IPS-18c (cell line): ENCODE data around the gene TAF6.
A peak's percentile ranks its signal among the peaks of the same experiment; 100 is the strongest.

Experiments
- H3K4me3 ChIP-seq: 2 replicates; pipeline ENCODE4 v1.7.0; 2013; ENCODE audit warnings: low read depth, mild to moderate bottlenecking, low read length, moderate library complexity; ENCODE audit not compliant: insufficient read depth
- H3K9me3 ChIP-seq: one replicate; pipeline ENCODE4 v1.6.1; 2013; ENCODE audit warnings: mild to moderate bottlenecking, low read length, moderate library complexity; ENCODE audit not compliant: control insufficient read depth, insufficient read depth

The TAF6 gene

GRCh38 chr7:100128637-100128963 is 9.4 kb upstream of the TAF6 start:
- H3K4me3 ChIP-seq: no peak overlapping the region; the same call in 1 of the 2 replicates
- no peaks in the 10 kb centered on the region for H3K9me3 ChIP-seq

DNA sequence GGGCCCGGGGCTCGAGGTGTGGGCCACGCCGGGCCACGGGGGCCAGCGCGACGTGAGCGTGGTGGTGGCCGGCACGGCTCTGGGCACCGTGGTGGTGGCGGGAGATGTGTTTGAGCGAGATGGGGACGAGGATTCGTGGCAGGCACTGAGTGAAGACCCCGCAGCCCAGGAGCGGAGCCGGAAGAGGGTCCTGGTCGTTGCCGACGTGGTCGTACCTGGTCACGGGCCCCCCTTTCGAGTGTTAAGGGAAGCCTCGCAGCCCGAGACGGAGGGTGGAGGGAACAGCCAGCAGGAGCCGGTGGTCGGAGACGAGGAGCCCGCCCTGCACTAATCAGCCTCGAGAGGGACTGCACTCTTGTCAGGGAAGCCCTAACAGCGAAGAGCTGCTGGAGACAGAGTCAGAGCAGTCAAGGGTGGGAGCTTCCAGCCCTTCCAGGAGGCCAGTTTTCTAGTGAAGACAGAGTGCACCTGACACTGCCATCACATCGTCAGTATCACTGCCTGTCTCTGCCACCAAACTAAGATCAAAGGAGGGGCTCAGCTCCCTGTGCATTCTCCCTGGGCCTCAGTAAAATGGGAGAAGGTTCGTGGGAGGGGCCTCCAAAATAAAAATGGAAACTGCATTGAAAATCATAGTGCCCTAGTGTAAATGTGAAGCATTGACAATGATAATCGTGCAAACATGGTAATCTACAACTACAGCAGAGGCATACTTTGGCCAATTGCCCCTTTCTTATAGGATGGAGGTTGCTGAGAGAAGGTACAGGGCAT is 8.9 kb upstream of the TAF6 start:
- peak overlapping the region; percentile 90 for H3K4me3 ChIP-seq

GRCh38 chr7:100126931-100127865 is 8.0 kb upstream of the TAF6 start, which contains the start of gene MBLAC1:
MBLAC1 (plus strand) TSS chr7:100126967; CDS start chr7:100127396, 429 bp downstream.
- no peaks in the 10 kb centered on the region for H3K9me3 ChIP-seq
- H3K4me3 ChIP-seq: peak within 1 kb of the TSS; percentile 90

More for the DNA sequence above, 8.9 kb upstream of the TAF6 start:
- H3K9me3 ChIP-seq: no peaks in the 10 kb centered on the region

DNA sequence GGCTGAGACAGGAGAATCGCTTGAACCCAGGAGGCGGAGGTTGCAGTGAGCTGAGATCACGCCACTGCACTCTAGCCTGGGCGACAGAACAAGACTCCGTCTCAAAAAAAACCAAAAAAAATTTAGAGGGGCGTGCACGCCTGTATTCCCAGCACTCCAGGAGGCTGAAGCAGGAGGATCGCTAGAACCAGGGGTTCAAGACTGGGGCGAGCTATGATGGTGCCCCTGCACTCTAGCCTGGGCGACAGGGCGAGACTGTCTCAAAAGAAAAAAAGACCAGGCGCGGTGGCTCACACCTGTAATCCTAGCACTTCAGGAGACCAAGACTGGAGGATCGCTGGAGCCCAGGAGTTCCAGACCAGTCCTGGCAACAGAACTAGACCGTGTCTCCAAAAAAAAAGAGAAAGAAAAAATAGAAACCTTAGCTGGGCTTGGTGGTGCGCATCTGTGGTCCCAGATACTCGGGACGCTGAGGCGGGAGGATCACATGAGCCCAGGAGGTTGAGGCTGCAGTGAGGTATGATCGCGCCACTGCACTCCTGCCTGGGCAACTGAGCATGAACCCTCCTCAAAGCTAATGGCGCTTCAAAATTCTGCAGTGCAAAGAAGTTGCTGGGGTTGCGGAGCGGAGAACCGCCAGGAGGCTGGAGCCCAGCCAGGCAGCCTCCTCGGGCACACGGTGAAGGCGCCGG is 7.2 kb upstream of the TAF6 start:
- Histone ChIP-seq H3K9me3 (no peaks in the 10 kb centered on the region), H3K4me3 (peak overlapping the region; percentile 90)

DNA sequence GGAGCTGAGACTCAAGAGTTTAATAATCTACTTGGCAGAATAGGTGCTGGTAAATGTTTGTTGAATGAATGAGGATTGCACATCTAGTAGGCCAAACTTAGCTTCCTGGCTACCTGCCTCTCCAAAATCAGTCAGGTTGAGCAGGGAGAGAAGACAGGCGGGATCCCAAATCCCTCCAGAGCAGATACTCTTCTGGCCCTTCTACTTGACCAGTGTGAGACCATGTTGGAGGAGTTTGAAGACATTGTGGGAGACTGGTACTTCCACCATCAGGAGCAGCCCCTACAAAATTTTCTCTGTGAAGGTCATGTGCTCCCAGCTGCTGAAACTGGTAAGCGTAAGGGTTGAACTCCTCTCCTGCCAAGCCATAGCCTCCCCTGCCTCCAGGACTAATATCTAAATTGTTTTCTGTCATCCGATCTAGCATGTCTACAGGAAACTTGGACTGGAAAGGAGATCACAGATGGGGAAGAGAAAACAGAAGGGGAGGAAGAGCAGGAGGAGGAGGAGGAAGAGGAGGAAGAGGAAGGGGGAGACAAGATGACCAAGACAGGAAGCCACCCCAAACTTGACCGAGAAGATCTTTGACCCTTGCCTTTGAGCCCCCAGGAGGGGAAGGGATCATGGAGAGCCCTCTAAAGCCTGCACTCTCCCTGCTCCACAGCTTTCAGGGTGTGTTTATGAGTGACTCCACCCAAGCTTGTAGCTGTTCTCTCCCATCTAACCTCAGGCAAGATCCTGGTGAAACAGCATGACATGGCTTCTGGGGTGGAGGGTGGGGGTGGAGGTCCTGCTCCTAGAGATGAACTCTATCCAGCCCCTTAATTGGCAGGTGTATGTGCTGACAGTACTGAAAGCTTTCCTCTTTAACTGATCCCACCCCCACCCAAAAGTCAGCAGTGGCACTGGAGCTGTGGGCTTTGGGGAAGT is 5.4 kb upstream of the TAF6 start:
- Histone ChIP-seq H3K4me3 (no peak overlapping the region), H3K9me3 (no peaks in the 10 kb centered on the region)

DNA sequence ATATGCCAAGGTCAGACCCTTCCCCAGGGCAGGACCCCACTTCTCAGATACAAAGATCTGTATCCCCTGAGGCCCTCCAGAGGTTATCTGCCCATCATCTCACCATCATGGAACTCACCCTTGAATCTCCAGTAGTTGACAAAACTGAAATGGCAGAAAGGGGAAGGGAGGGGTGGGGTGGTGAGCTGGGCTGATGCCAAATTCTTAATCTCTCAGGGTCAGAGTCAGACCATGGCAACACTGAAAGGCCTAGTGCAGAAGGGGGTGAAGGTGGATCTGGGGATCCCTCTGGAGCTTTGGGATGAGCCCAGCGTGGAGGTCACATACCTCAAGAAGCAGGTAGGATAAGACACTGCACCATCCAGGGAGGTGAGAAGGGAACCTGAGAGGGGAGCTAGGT is 3.4 kb upstream of the TAF6 start:
- no peak overlapping the region for H3K4me3 ChIP-seq

GRCh38 chr7:100122067-100122466 is 2.9 kb upstream of the TAF6 start:
- Histone ChIP-seq H3K9me3 (no peaks in the 10 kb centered on the region), H3K4me3 (no peak overlapping the region)

More for the DNA sequence above, 3.4 kb upstream of the TAF6 start:
- no peaks in the 10 kb centered on the region for H3K9me3 ChIP-seq

DNA sequence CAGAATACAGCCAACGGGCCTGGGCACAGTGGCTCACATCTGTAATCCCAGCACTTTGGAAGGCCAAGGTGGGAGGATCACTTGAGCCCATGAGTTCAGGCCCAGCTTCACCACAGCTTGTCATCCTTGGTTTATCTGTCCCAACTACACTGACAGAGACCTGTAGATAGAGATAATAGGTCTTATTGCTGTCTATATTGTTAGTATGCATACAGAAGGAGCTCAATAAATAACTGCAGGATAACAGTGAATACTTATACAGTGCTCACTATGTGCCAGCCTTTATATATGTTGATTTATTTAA is 1.5 kb upstream of the TAF6 start:
- H3K9me3 ChIP-seq: no peaks in the 10 kb centered on the region
- H3K4me3 ChIP-seq: peak overlapping the region; percentile 77; the same call in 1 of the 2 replicates

GRCh38 chr7:100119970-100120732 is 993 bp upstream of the TAF6 start:
- Histone ChIP-seq H3K4me3 (peak overlapping the region; percentile 77), H3K9me3 (no peaks in the 10 kb centered on the region)

GRCh38 chr7:100118388-100119071 is 628 bp downstream of the TAF6 start:
- Histone ChIP-seq H3K9me3 (no peaks in the 10 kb centered on the region), H3K4me3 (peak overlapping the region; percentile 77)

- no peaks in the 10 kb centered on the region for H3K9me3 ChIP-seq
Measured at GRCh38 chr7:100115026-100115425, 4.1 kb downstream of the TAF6 start.

DNA sequence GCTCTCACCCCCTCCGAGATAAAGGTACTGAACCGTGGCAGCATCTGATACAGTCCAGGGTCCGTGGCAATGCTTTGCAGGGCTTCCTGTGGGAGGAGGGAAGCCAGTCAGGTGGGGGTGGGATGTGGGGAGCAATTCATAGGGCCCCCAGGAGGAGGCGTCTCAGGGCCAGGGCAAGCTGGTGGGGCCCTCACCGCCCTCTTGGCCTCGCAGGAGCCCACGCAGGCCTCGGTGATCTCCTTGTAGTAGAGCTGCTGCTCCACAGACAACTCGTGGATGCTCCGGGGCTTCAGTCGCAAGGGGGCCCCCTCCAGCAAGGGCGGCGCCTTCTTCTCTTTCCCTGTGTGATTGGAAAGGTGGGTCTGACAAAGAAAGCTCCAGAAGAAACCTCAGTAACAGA is 7.2 kb downstream of the TAF6 start:
- no peaks in the 10 kb centered on the region for H3K9me3 ChIP-seq
- H3K4me3 ChIP-seq: no peak overlapping the region

More at GRCh38 chr7:100115026-100115425, 4.1 kb downstream of the TAF6 start:
- H3K4me3 ChIP-seq: no peak overlapping the region

- H3K9me3 ChIP-seq: no peaks in the 10 kb centered on the region
- H3K4me3 ChIP-seq: no peak overlapping the region
Measured at GRCh38 chr7:100111156-100111555, 8.0 kb downstream of the TAF6 start.

GRCh38 chr7:100109521-100110163 is 9.5 kb downstream of the TAF6 start:
- H3K4me3 ChIP-seq: no peak overlapping the region
- no peaks in the 10 kb centered on the region for H3K9me3 ChIP-seq

GRCh38 chr7:100107890-100108289 is 11.3 kb downstream of the TAF6 start:
- no peak overlapping the region for H3K4me3 ChIP-seq
- H3K9me3 ChIP-seq: no peaks in the 10 kb centered on the region
